Inferior parietal cortex (tissue), 1 donor: Measurements from ENCODE around the gene GP5.

Experiments used
- DNase-seq: peaks from one replicate; pipeline ENCODE4 v3.0.0-alpha.2; 2016; ENCODE audit errors: extremely low spot score

Gene GP5

GRCh38 chr3:194375473-194376240 is 23.4 kb downstream of the GP5 start:
- DNase-seq, result no peak

- DNase-seq, result no peak
Measured at GRCh38 chr3:194374935-194375334, 24.1 kb downstream of the GP5 start.

GRCh38 chr3:194373899-194374298 is 25.2 kb downstream of the GP5 start:
- no peak for DNase-seq

GRCh38 chr3:194373028-194373427 is 26.0 kb downstream of the GP5 start:
- DNase-seq, result no peak

- DNase-seq, result no peak
Measured at GRCh38 chr3:194370753-194371152, 28.3 kb downstream of the GP5 start.

GRCh38 chr3:194369522-194370279 is 29.4 kb downstream of the GP5 start, which contains the start of gene LRRC15:
TSS of gene LRRC15 (minus strand) at chr3:194369743. CDS start at chr3:194361043, 8,700 bp downstream.
- DNase-seq, result no peak

- no peak for DNase-seq
Measured at GRCh38 chr3:194368918-194369317, 30.1 kb downstream of the GP5 start.

- DNase-seq, result no peak
Measured at GRCh38 chr3:194367992-194368841, 30.8 kb downstream of the GP5 start.

GRCh38 chr3:194365978-194366490 is 33.0 kb downstream of the GP5 start:
- no peak for DNase-seq

- DNase-seq, result no peak
Measured at GRCh38 chr3:194365526-194365925, 33.5 kb downstream of the GP5 start.

- DNase-seq, result no peak
Measured at GRCh38 chr3:194364652-194365434, 34.2 kb downstream of the GP5 start.

GRCh38 chr3:194364314-194364651 is 34.8 kb downstream of the GP5 start:
- no peak for DNase-seq

- DNase-seq, result no peak
Measured at GRCh38 chr3:194360568-194360967, 38.5 kb downstream of the GP5 start.

GRCh38 chr3:194357681-194358080 is 41.4 kb downstream of the GP5 start:
- no peak for DNase-seq

GRCh38 chr3:194355379-194355778 is 43.7 kb downstream of the GP5 start:
- no peak for DNase-seq

GRCh38 chr3:194354315-194354714 is 44.8 kb downstream of the GP5 start:
- no peak for DNase-seq

GRCh38 chr3:194352667-194353246 is 46.3 kb downstream of the GP5 start:
- DNase-seq, result no peak

GRCh38 chr3:194351952-194352536 is 47.0 kb downstream of the GP5 start:
- DNase-seq, result no peak

- no peak for DNase-seq
Measured at GRCh38 chr3:194351080-194351672, 47.9 kb downstream of the GP5 start, which contains the start of gene CPN2. TSS of gene CPN2 (minus strand) at chr3:194351328. CDS start at chr3:194342702, 8,626 bp downstream.

- DNase-seq, result no peak
Measured at GRCh38 chr3:194350726-194351071, 48.4 kb downstream of the GP5 start.
